GM12875 (cell line): ENCODE measurements around the gene DAZAP1.
"Not testable (repeated sequence)": the region's sequence is repeated elsewhere in the genome, so short reads cannot be mapped to it uniquely, and the experiment has no call there.

Experiments used
- H3K4me3 ChIP-seq: one replicate; pipeline ENCODE4 v1.5.1; 2011; ENCODE audit warnings: low read depth, low read length, control low read depth
- TF ChIP-seq, protein P1 (sequence below): IDR thresholded peaks from 2 replicates; pipeline ENCODE4 v1.5.1; 2011; ENCODE audit warnings: low read depth, mild to moderate bottlenecking, control low read depth, inconsistent platforms, low read length, moderate library complexity, borderline replicate concordance; ENCODE audit not compliant: insufficient read depth

Gene DAZAP1

GRCh38 chr19:1474765-1475351, 67.5 kb downstream of the DAZAP1 start:
- no peak overlapping the region for H3K4me3 ChIP-seq
- TF ChIP-seq, protein P1, sequence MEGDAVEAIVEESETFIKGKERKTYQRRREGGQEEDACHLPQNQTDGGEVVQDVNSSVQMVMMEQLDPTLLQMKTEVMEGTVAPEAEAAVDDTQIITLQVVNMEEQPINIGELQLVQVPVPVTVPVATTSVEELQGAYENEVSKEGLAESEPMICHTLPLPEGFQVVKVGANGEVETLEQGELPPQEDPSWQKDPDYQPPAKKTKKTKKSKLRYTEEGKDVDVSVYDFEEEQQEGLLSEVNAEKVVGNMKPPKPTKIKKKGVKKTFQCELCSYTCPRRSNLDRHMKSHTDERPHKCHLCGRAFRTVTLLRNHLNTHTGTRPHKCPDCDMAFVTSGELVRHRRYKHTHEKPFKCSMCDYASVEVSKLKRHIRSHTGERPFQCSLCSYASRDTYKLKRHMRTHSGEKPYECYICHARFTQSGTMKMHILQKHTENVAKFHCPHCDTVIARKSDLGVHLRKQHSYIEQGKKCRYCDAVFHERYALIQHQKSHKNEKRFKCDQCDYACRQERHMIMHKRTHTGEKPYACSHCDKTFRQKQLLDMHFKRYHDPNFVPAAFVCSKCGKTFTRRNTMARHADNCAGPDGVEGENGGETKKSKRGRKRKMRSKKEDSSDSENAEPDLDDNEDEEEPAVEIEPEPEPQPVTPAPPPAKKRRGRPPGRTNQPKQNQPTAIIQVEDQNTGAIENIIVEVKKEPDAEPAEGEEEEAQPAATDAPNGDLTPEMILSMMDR: no peak

GRCh38 chr19:1475751-1476437, 68.5 kb downstream of the DAZAP1 start:
- no peak overlapping the region for H3K4me3 ChIP-seq
- TF ChIP-seq, protein P1: no peak

- not testable (repeated sequence) for H3K4me3 ChIP-seq
Measured at GRCh38 chr19:1477056-1477455, 69.7 kb downstream of the DAZAP1 start.

DNA sequence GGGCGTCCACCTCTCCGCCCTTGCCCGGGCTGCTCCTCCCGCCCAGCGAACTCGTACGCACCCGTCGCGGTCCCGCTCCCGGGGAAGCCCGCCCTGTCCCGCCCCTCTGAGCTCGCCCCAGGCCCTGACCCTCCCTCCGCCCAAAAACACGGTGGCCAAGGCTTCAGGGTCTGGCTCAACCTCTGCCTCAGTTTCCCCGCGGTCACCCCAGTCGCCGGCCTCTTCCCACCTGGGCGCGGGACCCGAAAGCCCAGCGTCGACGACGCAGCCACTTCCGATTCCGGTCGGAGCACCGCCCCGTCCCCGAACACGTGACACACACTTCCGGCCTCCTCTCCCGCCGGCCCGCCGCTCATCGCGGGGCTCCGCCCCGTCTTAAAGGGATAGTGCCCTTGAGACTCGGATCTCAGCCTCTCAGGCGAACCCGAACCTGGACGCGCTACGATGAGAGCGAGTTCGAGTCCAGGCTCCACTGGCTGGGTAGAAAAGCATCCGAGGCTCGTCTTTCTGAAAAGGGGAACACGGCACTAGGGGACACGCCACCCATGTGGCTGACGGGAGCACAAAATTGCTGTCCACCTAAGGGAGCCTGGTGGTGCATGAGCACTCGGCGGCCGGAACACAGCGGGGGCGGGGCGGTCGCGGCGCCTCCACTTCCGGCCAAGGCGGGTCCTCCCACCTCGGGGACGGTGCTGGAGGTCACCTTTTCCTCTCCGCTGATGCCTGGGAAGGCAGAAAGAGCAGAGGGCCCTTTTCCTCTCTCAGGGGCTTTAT, 71.7 kb downstream of the DAZAP1 start, which contains the start of gene C19orf25:
C19orf25 (minus strand) TSS at position 282 of the 774 bp plus-strand sequence. CDS start 312 bp downstream, outside the sequence.
- peak within 1 kb of the TSS; percentile 89 for H3K4me3 ChIP-seq
- TF ChIP-seq, protein P1: no peak

- TF ChIP-seq, protein P1: no peak
- H3K4me3 ChIP-seq: no peak overlapping the region
Measured at GRCh38 chr19:1481224-1481892, 74.0 kb downstream of the DAZAP1 start.

GRCh38 chr19:1481893-1482360, 74.5 kb downstream of the DAZAP1 start:
- TF ChIP-seq, protein P1: no peak
- H3K4me3 ChIP-seq: no peak overlapping the region

DNA sequence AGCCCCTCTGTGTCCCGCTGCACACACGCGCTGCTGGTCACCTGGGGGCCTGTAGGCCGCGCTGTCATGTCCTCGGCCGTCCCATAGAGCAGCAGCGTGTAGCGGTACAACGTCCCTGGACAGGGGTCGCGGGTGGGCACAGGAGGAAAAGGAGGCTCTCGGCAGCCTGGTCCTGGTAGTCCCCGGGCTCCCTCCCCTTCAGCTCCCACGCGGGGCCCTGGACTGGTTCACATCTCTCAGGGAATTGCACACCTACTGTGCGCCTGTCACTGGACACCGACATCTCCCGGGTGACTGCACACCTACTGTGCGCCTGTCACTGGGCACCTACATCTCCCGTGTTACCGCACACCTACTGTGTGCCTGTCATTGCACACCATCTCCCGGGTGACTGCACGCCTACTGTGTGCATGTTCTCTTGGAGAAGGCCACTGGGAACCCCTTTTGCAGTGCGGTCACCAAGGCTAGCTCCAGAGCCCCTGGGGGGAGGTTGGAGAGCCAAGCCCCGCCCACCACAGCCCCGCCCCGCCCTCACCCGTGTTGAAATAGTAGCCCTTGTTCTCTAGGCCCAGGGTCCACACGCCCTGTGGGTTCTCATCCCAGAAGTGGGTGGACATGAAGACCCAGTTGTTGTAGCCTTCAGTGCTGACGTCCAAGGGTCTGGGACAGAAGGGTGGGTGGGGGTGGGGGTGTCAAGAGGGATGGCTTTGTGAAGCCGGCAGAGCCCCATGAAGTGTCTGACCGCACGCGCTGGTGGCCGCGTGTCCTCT, 75.2 kb downstream of the DAZAP1 start:
- H3K4me3 ChIP-seq: no peak overlapping the region
- TF ChIP-seq, protein P1: no peak
